Epithelial cell of prostate (primary cell): ENCODE data around the gene MAP4.
A peak's percentile ranks its signal among the peaks of the same experiment; 100 is the strongest.
"Not testable (repeated sequence)": the region's sequence is repeated elsewhere in the genome, so short reads cannot be mapped to it uniquely, and the experiment has no call there.

ENCODE experiments used
- DNase-seq: peaks from one replicate; pipeline ENCODE4 v3.0.0-alpha.2; 2011; ENCODE audit warnings: low read depth, low spot score
- H3K27ac ChIP-seq: fragments of 450-650 bp; 2 replicates; pipeline ENCODE4 v1.5.1; 2017; ENCODE audit warnings: mild to moderate bottlenecking

Gene MAP4

GRCh38 chr3:48015431-48016180 lies 610 bp downstream of the MAP4 start:
- DNase-seq = no peak
- H3K27ac ChIP-seq = peak overlapping the region; percentile 89

- DNase-seq = no peak
- peak overlapping the region; percentile 48 for H3K27ac ChIP-seq
These were observed 1.9 kb downstream of the MAP4 start for GRCh38 chr3:48014358-48014757.

GRCh38 chr3:48013288-48013980 lies 2.8 kb downstream of the MAP4 start:
- no peak for DNase-seq
- H3K27ac ChIP-seq = peak overlapping the region; percentile 48

GRCh38 chr3:48012659-48013058 lies 3.6 kb downstream of the MAP4 start:
- H3K27ac ChIP-seq = no peak overlapping the region
- DNase-seq = no peak

- not testable (repeated sequence) for H3K27ac ChIP-seq, DNase-seq
These were observed 8.2 kb downstream of the MAP4 start for GRCh38 chr3:48008066-48008465.

GRCh38 chr3:48007361-48007760 lies 8.9 kb downstream of the MAP4 start:
- H3K27ac ChIP-seq, DNase-seq: not testable (repeated sequence)

GRCh38 chr3:48006794-48007193 lies 9.4 kb downstream of the MAP4 start:
- not testable (repeated sequence) for H3K27ac ChIP-seq, DNase-seq

- no peak for DNase-seq
- no peak overlapping the region for H3K27ac ChIP-seq
These were observed 11.5 kb downstream of the MAP4 start for GRCh38 chr3:48004694-48005093.

- H3K27ac ChIP-seq = no peak overlapping the region
- no peak for DNase-seq
These were observed 13.4 kb downstream of the MAP4 start for GRCh38 chr3:48002787-48003186.

- no peak for DNase-seq
- H3K27ac ChIP-seq = no peak overlapping the region
These were observed 14.2 kb downstream of the MAP4 start for GRCh38 chr3:48001991-48002390.

GRCh38 chr3:48000212-48000611 lies 16.0 kb downstream of the MAP4 start:
- H3K27ac ChIP-seq = no peak overlapping the region
- DNase-seq = no peak

- DNase-seq = no peak
- H3K27ac ChIP-seq = no peak overlapping the region
These were observed 19.8 kb downstream of the MAP4 start for GRCh38 chr3:47996440-47996839.

- DNase-seq = no peak
- no peak overlapping the region for H3K27ac ChIP-seq
These were observed 22.0 kb downstream of the MAP4 start for GRCh38 chr3:47994180-47994579.

GRCh38 chr3:47991341-47991740 lies 24.9 kb downstream of the MAP4 start:
- no peak for DNase-seq
- no peak overlapping the region for H3K27ac ChIP-seq

- peak; percentile 73 for DNase-seq
- H3K27ac ChIP-seq = no peak overlapping the region
These were observed 26.2 kb downstream of the MAP4 start for GRCh38 chr3:47989981-47990440.

GRCh38 chr3:47985381-47985780 lies 30.8 kb downstream of the MAP4 start:
- no peak overlapping the region for H3K27ac ChIP-seq
- DNase-seq = no peak

- no peak for DNase-seq
- no peak overlapping the region for H3K27ac ChIP-seq
These were observed 32.0 kb downstream of the MAP4 start for GRCh38 chr3:47984075-47984728.

- H3K27ac ChIP-seq = no peak overlapping the region
- DNase-seq = no peak
These were observed 35.4 kb downstream of the MAP4 start for GRCh38 chr3:47980795-47981194.

GRCh38 chr3:47979070-47979469 lies 37.1 kb downstream of the MAP4 start:
- H3K27ac ChIP-seq = no peak overlapping the region
- DNase-seq = no peak

- no peak overlapping the region for H3K27ac ChIP-seq
- DNase-seq = no peak
These were observed 37.8 kb downstream of the MAP4 start for GRCh38 chr3:47978386-47978785.

GRCh38 chr3:47976135-47976732 lies 40.0 kb downstream of the MAP4 start:
- DNase-seq = no peak
- no peak overlapping the region for H3K27ac ChIP-seq
